PC-3 (cell line): ENCODE results near the gene VGLL3. TPM values are rescaled to one million over a fixed set of nuclear protein-coding genes. Genes with fewer than 3 reads are reported as not detected.

ENCODE experiments used
- ATAC-seq: fragments of 200-7000 bp; cut with Tn5 transposase; 2 replicates; pipeline ENCODE4 v1.9.1; 2020; ENCODE audit warnings: mild to moderate bottlenecking, moderate library complexity
- BruUV-seq: library from RNA; stranded (reverse); fragments of 400-500 nt; replicated peaks from 2 replicates; lab custom pipeline; 2021; lab: Mats Ljungman, UMichigan
- CTCF ChIA-PET: fragments of 300-600 bp; sonication (Branson Sonifier 250); formaldehyde crosslinking; loops from one replicate; lab custom pipeline; 2022; ENCODE audit warnings: antibody characterized with exemption; lab: Charles Lee
- POLR2A ChIA-PET: fragments of 300-600 bp; sonication (Branson Sonifier 250); formaldehyde crosslinking; loops from one replicate; lab custom pipeline; 2022; ENCODE audit warnings: antibody characterized with exemption; ENCODE audit not compliant: unreplicated experiment; lab: Charles Lee
- DNase-seq: peaks from one replicate; pipeline ENCODE4 v3.0.0-alpha.2; 2015
- H2AFZ ChIP-seq: fragments of 300-600 bp; sonication (generic); 2 replicates; pipeline ENCODE4 v1.6.0; 2016; ENCODE audit warnings: antibody characterized with exemption, low read length
- H3F3A ChIP-seq: fragments of 300-600 bp; sonication (generic); one replicate; pipeline ENCODE4 v1.6.0; 2017; ENCODE audit warnings: antibody characterized with exemption, low read length, control low read depth, mild to moderate bottlenecking; ENCODE audit not compliant: unreplicated experiment
- H3K27ac ChIP-seq: fragments of 300-600 bp; sonication (generic); 2 replicates; pipeline ENCODE4 v1.5.1; 2016; ENCODE audit warnings: mild to moderate bottlenecking, low read length
- H3K27me3 ChIP-seq: fragments of 300-600 bp; sonication (generic); 2 replicates; pipeline ENCODE4 v1.6.1; 2016; ENCODE audit warnings: low read length, mixed read lengths
- H3K36me3 ChIP-seq: fragments of 300-600 bp; sonication (generic); 2 replicates; pipeline ENCODE4 v1.6.1; 2016; ENCODE audit warnings: low read depth, mixed run types, low read length, mixed read lengths
- H3K4me1 ChIP-seq: fragments of 300-600 bp; sonication (generic); 2 replicates; pipeline ENCODE4 v1.5.1; 2016; ENCODE audit warnings: low read length; ENCODE audit not compliant: insufficient read depth
- H3K4me2 ChIP-seq: fragments of 300-600 bp; sonication (generic); 2 replicates; pipeline ENCODE4 v1.6.0; 2016; ENCODE audit warnings: low read length
- H3K4me3 ChIP-seq: fragments of 300-600 bp; sonication (generic); 2 replicates; pipeline ENCODE4 v1.5.1; 2016; ENCODE audit warnings: mild to moderate bottlenecking, low read length, mixed read lengths
- H3K79me2 ChIP-seq: fragments of 300-600 bp; sonication (generic); 2 replicates; pipeline ENCODE4 v1.6.1; 2017; ENCODE audit warnings: low read length, mixed read lengths
- H3K9ac ChIP-seq: fragments of 300-600 bp; sonication (generic); 2 replicates; pipeline ENCODE4 v1.6.0; 2016; ENCODE audit warnings: mild to moderate bottlenecking, low read length
- H3K9me2 ChIP-seq: fragments of 300-600 bp; sonication (generic); replicated peaks from 2 replicates; pipeline ENCODE4 v1.6.1; 2016; ENCODE audit warnings: mixed run types, low read length, mixed read lengths
- H3K9me3 ChIP-seq: fragments of 300-600 bp; sonication (generic); 2 replicates; pipeline ENCODE4 v1.6.1; 2016; ENCODE audit warnings: low read length, mixed read lengths
- H4K20me1 ChIP-seq: fragments of 300-600 bp; sonication (generic); 2 replicates; pipeline ENCODE4 v1.6.1; 2016; ENCODE audit warnings: low read length, mixed read lengths
- EZH2 ChIP-seq: fragments of 300-600 bp; sonication (generic); IDR thresholded peaks from one replicate; pipeline ENCODE4 v1.6.1; 2017; ENCODE audit warnings: antibody characterized with exemption, mild to moderate bottlenecking, low read length; ENCODE audit not compliant: unreplicated experiment
- EZH2phosphoT487 ChIP-seq: fragments of 300-600 bp; sonication (generic); IDR thresholded peaks from 2 replicates; pipeline ENCODE4 v1.6.1; 2018; ENCODE audit warnings: mild to moderate bottlenecking, antibody characterized with exemption, low read length, borderline replicate concordance
- intact Hi-C: fragments of 100-400 bp; cut with micrococcal nuclease; formaldehyde crosslinking; loops from 2 replicates; pipeline ENCODE4 v1.9.0; 2023
- total RNA-seq: library from RNA; depleted of rRNA; stranded (reverse); fragments of >200 nt; gene quantifications from 2 replicates; pipeline ENCODE4 v1.2.3, GENCODE V29; 2014
- TF ChIP-seq, protein P1 (sequence below): fragments of 300-600 bp; sonication (generic); conservative IDR thresholded peaks from 2 replicates; pipeline ENCODE4 v1.5.1; 2017; ENCODE audit warnings: antibody characterized with exemption, low read depth, mild to moderate bottlenecking, low read length

The VGLL3 gene
- total RNA-seq, 1 experiment from 2014 or later = 1.3 TPM

DNA sequence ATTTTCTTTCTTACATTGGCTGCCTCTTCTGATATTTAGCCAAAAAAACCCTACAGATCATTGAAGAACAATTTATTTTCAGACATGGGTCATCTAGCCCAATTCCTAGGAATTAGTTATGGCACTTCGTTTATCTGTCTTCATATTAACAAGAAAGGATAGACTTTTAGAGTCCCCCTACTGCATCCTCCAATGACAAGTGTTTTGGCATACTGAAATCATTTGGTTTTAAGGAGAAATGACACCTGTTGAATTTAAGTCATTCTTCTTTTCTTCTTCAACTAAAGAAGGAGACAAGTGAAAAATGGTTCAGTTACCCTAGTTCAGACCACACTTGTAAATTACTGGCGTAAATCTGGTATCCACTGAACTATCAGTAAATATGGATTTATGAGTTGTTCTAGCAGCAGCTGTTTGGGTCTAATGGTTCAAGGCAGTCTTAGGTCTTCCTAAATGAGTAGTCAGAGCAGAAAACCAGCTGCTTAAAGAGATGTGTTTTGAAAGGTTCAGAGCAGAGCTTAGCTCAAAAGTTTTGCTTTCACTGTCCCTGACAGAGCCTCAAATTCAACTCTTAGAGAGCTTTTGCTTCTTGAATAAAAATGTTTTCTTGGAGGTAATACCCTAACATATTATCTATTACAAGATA is 5.6 kb downstream of the VGLL3 start:
- BruUV-seq = no TSS peak
- no peak overlapping the region for H3K4me3 ChIP-seq
- 0 out of 2 replicates have a peak, but pooled peaks cover 4% of the 10 kb centered on the region for H3K36me3 ChIP-seq
- POLR2A ChIA-PET = no interaction called here
- no peak overlapping the region for H3K27ac ChIP-seq
- H3K9ac ChIP-seq = no peak overlapping the region
- TF ChIP-seq EZH2phosphoT487 (no peak), EZH2 (no peak)
- TF ChIP-seq, protein P1, sequence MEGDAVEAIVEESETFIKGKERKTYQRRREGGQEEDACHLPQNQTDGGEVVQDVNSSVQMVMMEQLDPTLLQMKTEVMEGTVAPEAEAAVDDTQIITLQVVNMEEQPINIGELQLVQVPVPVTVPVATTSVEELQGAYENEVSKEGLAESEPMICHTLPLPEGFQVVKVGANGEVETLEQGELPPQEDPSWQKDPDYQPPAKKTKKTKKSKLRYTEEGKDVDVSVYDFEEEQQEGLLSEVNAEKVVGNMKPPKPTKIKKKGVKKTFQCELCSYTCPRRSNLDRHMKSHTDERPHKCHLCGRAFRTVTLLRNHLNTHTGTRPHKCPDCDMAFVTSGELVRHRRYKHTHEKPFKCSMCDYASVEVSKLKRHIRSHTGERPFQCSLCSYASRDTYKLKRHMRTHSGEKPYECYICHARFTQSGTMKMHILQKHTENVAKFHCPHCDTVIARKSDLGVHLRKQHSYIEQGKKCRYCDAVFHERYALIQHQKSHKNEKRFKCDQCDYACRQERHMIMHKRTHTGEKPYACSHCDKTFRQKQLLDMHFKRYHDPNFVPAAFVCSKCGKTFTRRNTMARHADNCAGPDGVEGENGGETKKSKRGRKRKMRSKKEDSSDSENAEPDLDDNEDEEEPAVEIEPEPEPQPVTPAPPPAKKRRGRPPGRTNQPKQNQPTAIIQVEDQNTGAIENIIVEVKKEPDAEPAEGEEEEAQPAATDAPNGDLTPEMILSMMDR = no peak
- no peak overlapping the region for H2AFZ ChIP-seq
- H3K79me2 ChIP-seq = no peaks in the 10 kb centered on the region
- no peaks in the 10 kb centered on the region for H3K9me3 ChIP-seq
- intact Hi-C loops = no loop called here
- H3K27me3 ChIP-seq = no peaks in the 10 kb centered on the region
- no peak for ATAC-seq
- no peaks in the 10 kb centered on the region for H3F3A ChIP-seq
- H3K4me1 ChIP-seq = peaks cover 6% of the 10 kb centered on the region
- no peaks in the 10 kb centered on the region for H3K9me2 ChIP-seq
- CTCF ChIA-PET = no interaction called here
- H4K20me1 ChIP-seq = no peaks in the 10 kb centered on the region
- DNase-seq = no peak
- no peak overlapping the region for H3K4me2 ChIP-seq

DNA sequence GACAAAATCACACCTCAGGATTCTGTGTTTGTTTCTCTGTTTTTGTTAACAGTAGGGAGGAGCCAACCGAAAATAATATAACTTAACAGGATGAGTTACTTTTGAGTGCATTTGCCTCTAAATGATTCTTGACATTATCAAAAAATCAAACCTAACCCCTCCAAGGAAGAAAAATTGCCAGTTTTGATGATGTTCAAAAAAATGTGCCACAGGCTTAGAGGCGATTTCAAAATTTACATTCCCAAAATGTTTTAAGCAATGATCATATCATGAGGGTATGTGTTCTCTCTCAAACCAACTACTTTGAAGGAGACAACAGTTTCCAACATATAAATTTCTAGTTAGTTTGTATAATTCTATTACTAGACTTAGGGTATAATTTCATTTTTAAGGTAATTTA is 6.7 kb downstream of the VGLL3 start:
- intact Hi-C loops = no loop called here
- Histone ChIP-seq H3K4me1 (no peaks in the 10 kb centered on the region), H3K9me3 (no peaks in the 10 kb centered on the region), H3K79me2 (no peaks in the 10 kb centered on the region), H3K36me3 (0 out of 2 replicates have a peak, but pooled peaks cover 4% of the 10 kb centered on the region), H3K27me3 (no peaks in the 10 kb centered on the region), H3K9me2 (no peaks in the 10 kb centered on the region), H3K27ac (no peak overlapping the region), H3K4me3 (no peak overlapping the region), H4K20me1 (no peaks in the 10 kb centered on the region), H3F3A (no peaks in the 10 kb centered on the region), H3K9ac (no peak overlapping the region), H3K4me2 (no peak overlapping the region), H2AFZ (no peak overlapping the region)
- ChIA-PET CTCF (no interaction called here), POLR2A (no interaction called here)
- ATAC-seq = no peak
- TF ChIP-seq, protein P1 = no peak
- BruUV-seq = no TSS peak
- no peak for DNase-seq

DNA sequence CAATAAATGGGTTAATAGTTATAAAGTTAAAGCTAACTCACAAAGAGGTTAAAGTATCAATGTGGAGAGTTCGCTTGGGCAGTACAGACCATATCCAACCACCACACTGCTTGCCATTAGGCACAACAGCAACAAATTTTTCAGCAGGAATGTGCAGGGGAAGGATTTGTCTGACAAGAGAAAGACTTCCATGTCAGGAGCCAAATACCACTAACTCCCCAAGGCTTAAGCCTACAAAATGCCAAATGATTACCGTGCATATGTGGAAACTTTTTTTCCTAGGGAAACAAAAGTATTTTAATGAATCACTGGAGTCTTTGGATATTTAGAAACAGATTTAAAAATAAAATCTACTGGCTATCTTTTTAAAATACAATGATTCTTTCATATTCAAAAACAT is 8.1 kb downstream of the VGLL3 start:
- H3K27ac ChIP-seq = no peak overlapping the region
- no peak overlapping the region for H2AFZ ChIP-seq
- H3K36me3 ChIP-seq = 0 out of 2 replicates have a peak, but pooled peaks cover 1% of the 10 kb centered on the region
- BruUV-seq = no TSS peak
- ATAC-seq = no peak
- H3K4me1 ChIP-seq = no peaks in the 10 kb centered on the region
- H3K79me2 ChIP-seq = no peaks in the 10 kb centered on the region
- CTCF ChIA-PET = no interaction called here
- intact Hi-C loops = no loop called here
- H3K9me2 ChIP-seq = no peaks in the 10 kb centered on the region
- H3K27me3 ChIP-seq = no peaks in the 10 kb centered on the region
- H3K9me3 ChIP-seq = no peaks in the 10 kb centered on the region
- DNase-seq = no peak
- TF ChIP-seq EZH2phosphoT487 (no peak), EZH2 (no peak)
- TF ChIP-seq, protein P1 = no peak
- H3K9ac ChIP-seq = no peak overlapping the region
- no peak overlapping the region for H3K4me2 ChIP-seq
- H3K4me3 ChIP-seq = no peak overlapping the region
- no peaks in the 10 kb centered on the region for H4K20me1 ChIP-seq
- POLR2A ChIA-PET = no interaction called here
- H3F3A ChIP-seq = no peaks in the 10 kb centered on the region
